Heart left ventricle (tissue), 16 donors: Measurements from ENCODE around the gene NDUFV1. TPM values are rescaled to one million over a fixed set of nuclear protein-coding genes. Genes with fewer than 3 reads are reported as not detected.
A peak's percentile ranks its signal among the peaks of the same experiment; 100 is the strongest.

ENCODE experiments used
- ATAC-seq, 4 donors: fragments of 200-7000 bp; cut with Tn5 transposase; one replicate each; pipeline ENCODE4 v1.9.1; 2020 to 2022; ENCODE audit warnings: moderate library complexity in 4 of 4, mild to moderate bottlenecking in 3 of 4, moderate number of reproducible peaks in 1 of 4
- DNase-seq, 5 donors: peaks; one replicate each; pipeline ENCODE4 v3.0.0-alpha.2; 2020
- H3K27ac ChIP-seq, 12 donors: fragments of 200-600 bp; sonication (generic) in 4 of 12; one replicate each; pipeline versions ENCODE4 v1.5.0 to v1.8.0; 2016 to 2022; ENCODE audit warnings: mild to moderate bottlenecking in 2 of 12
- H3K27me3 ChIP-seq, 9 donors: fragments of 200-600 bp; sonication (generic) in 2 of 9; one replicate each; pipeline versions ENCODE4 v1.5.1 to v1.8.0; 2016 to 2022; ENCODE audit warnings: mild to moderate bottlenecking in 3 of 9
- H3K36me3 ChIP-seq, 9 donors: fragments of 200-600 bp; sonication (generic) in 2 of 9; one replicate each; pipeline versions ENCODE4 v1.5.0 to v1.8.0; 2018 to 2022; ENCODE audit warnings: mild to moderate bottlenecking in 2 of 9
- H3K4me1 ChIP-seq, 12 donors: fragments of 200-600 bp; sonication (generic) in 4 of 12; one replicate each; pipeline versions ENCODE4 v1.5.0 to v1.8.0; 2016 to 2022; ENCODE audit warnings: mild to moderate bottlenecking in 3 of 12
- H3K4me3 ChIP-seq, 12 donors: fragments of 200-600 bp; sonication (generic) in 4 of 12; one replicate each; pipeline versions ENCODE4 v1.5.0 to v1.8.0; 2017 to 2022; ENCODE audit warnings: mild to moderate bottlenecking in 9 of 12, moderate library complexity in 4 of 12
- H3K9me3 ChIP-seq, 12 donors: fragments of 200-600 bp; sonication (generic) in 4 of 12; one replicate each; pipeline versions ENCODE4 v1.5.0 to v1.8.0; 2016 to 2022; ENCODE audit warnings: mild to moderate bottlenecking in 1 of 12
- CTCF ChIP-seq, 12 donors: fragments of 200-600 bp; sonication (generic) in 4 of 12; IDR thresholded peaks; one replicate each; pipeline versions ENCODE4 v1.5.0 to v1.8.0; 2018 to 2022; ENCODE audit warnings: antibody characterized with exemption in 12 of 12, mild to moderate bottlenecking in 5 of 12
- POLR2A ChIP-seq, 2 donors: fragments of 450-650 bp; IDR thresholded peaks; one replicate each; pipeline ENCODE4 v1.6.1; 2017; ENCODE audit warnings: antibody characterized with exemption in 2 of 2, mild to moderate bottlenecking in 2 of 2, moderate library complexity in 2 of 2
- WGBS, 4 donors: extraction: QIAGEN DNeasy Blood & Tissue Kit in 2 of 4; methylation state at CpG; one replicate each; pipeline versions ENCODE4 v1.1.5 to v1.1.7; 2013 to 2018; 5-methylcytosine and 5-hydroxymethylcytosine counted together
- intact Hi-C, 10 donors: fragments of 100-400 bp; cut with DNase I; formaldehyde crosslinking; loops; one replicate each; pipeline versions ENCODE4 v1.11.1 to v1.14.2; 2022
- polyA plus RNA-seq, 2 donors: library from polyadenylated mRNA; stranded (reverse); fragments of 200-250 nt; gene quantifications; one replicate each; pipeline ENCODE4 v1.2.3, GENCODE V29; 2013
- total RNA-seq, 9 donors: library from RNA; depleted of rRNA in 2 of 9; stranded (reverse); fragments of >200 nt in 2 of 9; fragmentation: NEBNext Ultra II Directional in 3 of 9; extraction: Animal tissue kit (Norgen Biotek cat#: 25700) in 3 of 9; gene quantifications; one replicate each; pipeline versions ENCODE4 v1.1.0 to v1.2.4, GENCODE V29; 2016 to 2023
- donor health status: ischemic (EF 13 %, LVEDD 7.1; RV severe dilation, severe dysfunction).
- donor health status: healthy with polysubstance abuse.
- donor health status: DM: no; HTN: yes; CAD: no.
- donor health status: DM: no; HTN: no; CAD: no.
- donor health status: ischemic (EF 25% LVEDD 6.9; RV normal size, moderate dysfunction).
- donor health status: ischemic (EF 25% LVEDD 5.7; RV mildly dilated, moderate dysfunction).
- donor health status: healthy.
- donor health status: DM: yes; HTN: yes; CAD: no.
- donor health status: ischemic (EF 35%, LVEDD 5.7; RV mildly dilated, moderate dysfunction).
- donor health status: nonischemic (EF 11% LVEDD 7.7; RV severe dilation, severe dysfunction).
- donor health status: DM: yes; HTN: yes; CAD: no.
- donor health status: PGD.
- donor health status: ischemic (EF 29% LVEDD 5.4; RV normal size, mild dysfunction).
- donor health status: nonischemic (EF 23%, LVEDD 6.1; RV moderate dilation, normal function).

Gene NDUFV1
- total and polyA plus RNA-seq, 11 donors = 340 to 897 (median 540) TPM

- Histone ChIP-seq H3K9me3 (no peaks in the 10 kb centered on the region), H3K27me3 (no peaks in the 10 kb centered on the region), H3K4me1 (peaks cover 0 to 53% (median 12%) of the 10 kb centered on the region in 12 donors), H3K27ac (peak overlapping the region; percentile 93 to 100 (median 99)), H3K36me3 (peaks cover 0 to 44% (median 23%) of the 10 kb centered on the region in 9 donors), H3K4me3 (peak overlapping the region; percentile 49 to 97 (median 81))
- intact Hi-C loops = loop anchor here in 2 of 10 donors (1.0 to 5.0 kb wide), 2 partner anchors 22 to 77 kb away; partner anchors contain the start of genes NDUFV1 (in 2 of the 2), CDK2AP2 (in 1 of the 2) and PITPNM1 (in 1 of the 2)
- 7 to 21% (median 17%) methylated on average over 18 to 33 of the region's 33 CpGs for WGBS, 4 donors
- ATAC-seq (peak; percentile 55 to 78 (median 72)), DNase-seq (peak; percentile 77 to 87 (median 85))
- no peak for TF ChIP-seq POLR2A (IDR thresholded peaks at IDR 0.05)
- TF ChIP-seq CTCF (IDR thresholded peaks at IDR 0.05) = no peak
Observed at GRCh38 chr11:67584205-67584880, 22.4 kb upstream of the NDUFV1 start.

GRCh38 chr11:67584881-67585873, 21.6 kb upstream of the NDUFV1 start:
- peak overlapping the region in 10 of 12 donors; percentile 62 to 97 (median 86) for H3K4me3 ChIP-seq
- ATAC-seq (peak in 1 of 4 donors; percentile 0), DNase-seq (no peak)
- no peaks in the 10 kb centered on the region for H3K27me3 ChIP-seq
- peaks cover 0 to 44% (median 24%) of the 10 kb centered on the region in 9 donors for H3K36me3 ChIP-seq
- peaks cover 0 to 47% (median 12%) of the 10 kb centered on the region in 12 donors for H3K4me1 ChIP-seq
- intact Hi-C loops = loop anchor here in 2 of 10 donors (1.0 to 5.0 kb wide), 2 partner anchors 21 to 78 kb away; partner anchors contain the start of genes NDUFV1 (in 2 of the 2), CDK2AP2 (in 1 of the 2) and PITPNM1 (in 1 of the 2)
- H3K9me3 ChIP-seq = no peaks in the 10 kb centered on the region
- TF ChIP-seq CTCF (IDR thresholded peaks at IDR 0.05) = no peak
- no peak for TF ChIP-seq POLR2A (IDR thresholded peaks at IDR 0.05)
- 87 to 92% (median 89%) methylated on average over 14 to 21 of the region's 21 CpGs for WGBS, 4 donors
- H3K27ac ChIP-seq = peak overlapping the region in 11 of 12 donors; percentile 93 to 100 (median 99)

GRCh38 chr11:67585911-67586310, 20.8 kb upstream of the NDUFV1 start:
- Histone ChIP-seq H3K4me1 (peaks cover 0 to 47% (median 12%) of the 10 kb centered on the region in 12 donors), H3K27ac (no peak overlapping the region), H3K4me3 (no peak overlapping the region), H3K36me3 (peaks cover 0 to 44% (median 24%) of the 10 kb centered on the region in 9 donors), H3K27me3 (no peaks in the 10 kb centered on the region), H3K9me3 (no peaks in the 10 kb centered on the region)
- ATAC-seq = no peak
- intact Hi-C loops = no loop called here
- no peak for TF ChIP-seq POLR2A (IDR thresholded peaks at IDR 0.05)
- no peak for TF ChIP-seq CTCF (IDR thresholded peaks at IDR 0.05)
- 92 to 95% (median 94%) methylated on average over 4 of the region's 4 CpGs for WGBS, 4 donors
- DNase-seq = no peak
